ENCODE results near the gene TBXA2R.
"Not testable (repeated sequence)": the region's sequence is repeated elsewhere in the genome, so short reads cannot be mapped to it uniquely, and the experiment has no call there.

The TBXA2R gene

GRCh38 chr19:3606690-3607289, at the start of gene TBXA2R:
Gene TBXA2R (minus strand): TSS chr19:3606875. CDS start chr19:3600634, 6,241 bp downstream.
- DNase-seq, result peak in 5 of 6 experiments; percentile 33 to 49 (median 41)

- no peak for DNase-seq
Observed at GRCh38 chr19:3656073-3656746, 49.5 kb upstream of the TBXA2R start.

GRCh38 chr19:3655402-3656072, 48.9 kb upstream of the TBXA2R start:
- no peak for DNase-seq

DNA sequence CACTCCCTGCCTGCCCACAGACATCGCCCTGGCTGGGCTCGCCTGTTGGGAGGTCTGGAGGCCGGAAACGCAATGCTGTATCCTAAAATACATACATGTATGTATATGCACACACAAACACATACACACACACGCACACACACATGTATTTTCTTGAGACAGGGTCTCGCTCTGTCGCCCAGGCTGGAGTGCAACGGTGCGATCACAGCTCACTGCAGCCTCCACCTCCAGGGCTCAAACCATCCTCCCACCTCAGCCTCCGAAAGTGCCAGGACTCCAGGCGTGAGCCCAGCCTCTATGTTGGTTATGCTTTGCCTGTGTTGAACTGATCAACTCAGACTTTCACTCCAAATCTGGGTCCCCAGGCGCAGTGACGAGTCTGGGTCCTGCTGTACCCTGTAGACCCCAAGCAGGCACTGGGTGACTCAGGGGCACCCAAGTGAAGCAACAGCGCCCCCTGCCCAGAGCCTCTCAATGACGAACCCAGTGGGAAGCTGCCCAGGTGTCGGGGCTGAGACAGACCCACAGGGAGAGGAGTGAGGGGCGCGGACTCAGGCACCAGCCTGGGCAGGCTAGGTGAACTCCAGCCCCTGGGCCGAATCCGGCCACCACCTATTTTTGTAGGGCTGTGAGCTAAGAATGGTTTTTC, 47.3 kb upstream of the TBXA2R start:
- peak in 1 of 6 experiments; percentile 4 for DNase-seq

DNA sequence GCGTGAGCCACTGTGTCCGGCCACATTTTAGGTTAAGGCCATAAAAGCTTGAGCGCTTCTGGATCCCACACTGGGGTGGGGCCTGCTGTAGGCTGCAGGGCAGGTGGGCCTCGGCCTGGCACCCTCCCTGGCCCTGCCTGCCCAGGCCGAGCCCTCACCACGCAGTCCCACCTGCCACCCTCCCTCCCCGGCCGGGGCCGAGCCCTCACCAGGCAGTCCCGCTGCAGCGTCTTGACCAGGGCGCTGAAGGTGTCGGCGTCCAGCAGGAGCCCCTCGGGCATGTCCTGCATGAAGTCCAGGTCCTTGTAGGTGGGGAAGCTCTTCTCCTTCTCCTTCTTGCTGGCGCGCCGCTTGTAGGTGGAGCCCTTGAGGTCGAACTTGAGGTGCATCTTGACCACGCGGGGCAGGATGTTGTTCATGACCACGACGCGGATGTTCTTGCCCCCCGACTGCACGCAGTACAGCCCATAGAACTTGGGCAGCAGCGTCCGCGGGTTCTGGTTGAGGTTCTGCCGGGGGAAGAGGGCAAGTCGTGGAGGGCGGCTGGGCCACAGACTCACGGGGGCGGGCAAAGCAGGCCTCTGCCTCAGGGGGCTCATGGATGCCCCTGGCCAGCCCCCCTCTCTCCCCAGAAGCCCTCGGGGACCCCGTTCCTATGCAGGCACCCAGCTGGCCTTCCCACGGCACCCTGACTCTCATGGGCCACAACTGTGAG, 46.6 kb upstream of the TBXA2R start:
- no peak for DNase-seq

- DNase-seq, result no peak
Observed at GRCh38 chr19:3652422-3652821, 45.7 kb upstream of the TBXA2R start.

DNA sequence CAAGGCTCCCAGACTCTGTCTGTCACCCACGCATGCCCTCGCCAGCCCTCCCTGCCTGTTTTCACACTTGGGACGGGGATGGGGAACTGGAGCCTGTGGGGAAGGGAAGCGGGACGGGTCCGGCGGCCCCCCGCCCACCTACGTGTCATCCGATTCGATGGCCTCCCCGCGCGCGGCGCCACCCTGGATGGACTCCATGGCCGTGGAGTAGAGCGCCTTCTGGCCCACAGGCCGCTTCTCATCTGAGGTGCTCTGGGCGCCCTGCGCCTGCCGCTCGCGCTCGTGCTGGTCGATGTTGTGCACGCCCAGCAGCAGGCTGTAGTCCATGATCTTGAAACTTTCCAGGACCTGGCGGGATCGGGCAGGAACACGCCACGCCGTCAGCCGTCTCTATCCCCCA, 45.0 kb upstream of the TBXA2R start:
- DNase-seq, result no peak

DNA sequence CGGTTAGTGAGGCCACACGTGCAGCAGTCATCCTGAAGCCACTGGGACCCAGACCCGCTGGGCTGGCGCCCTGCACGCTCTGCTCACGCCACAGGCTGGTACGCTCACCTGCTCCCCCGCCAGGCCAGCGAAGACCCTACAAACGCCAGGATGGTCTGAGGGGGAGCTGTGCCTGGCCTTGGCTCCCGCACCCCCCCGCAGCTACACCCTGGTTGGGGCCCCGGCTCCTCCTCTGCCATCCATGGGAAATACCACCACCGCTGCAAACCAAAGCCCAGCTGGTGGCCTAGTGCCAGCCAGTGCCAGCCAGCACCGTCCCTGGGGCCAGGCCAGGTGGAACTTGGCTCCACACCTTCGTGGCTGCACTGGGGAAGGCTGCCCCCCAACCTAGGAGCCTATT, 43.2 kb upstream of the TBXA2R start:
- no peak for DNase-seq

- DNase-seq, result no peak
Observed at GRCh38 chr19:3648037-3648905, 41.6 kb upstream of the TBXA2R start.

GRCh38 chr19:3647102-3647501, 40.4 kb upstream of the TBXA2R start:
- not testable (repeated sequence) for DNase-seq

DNA sequence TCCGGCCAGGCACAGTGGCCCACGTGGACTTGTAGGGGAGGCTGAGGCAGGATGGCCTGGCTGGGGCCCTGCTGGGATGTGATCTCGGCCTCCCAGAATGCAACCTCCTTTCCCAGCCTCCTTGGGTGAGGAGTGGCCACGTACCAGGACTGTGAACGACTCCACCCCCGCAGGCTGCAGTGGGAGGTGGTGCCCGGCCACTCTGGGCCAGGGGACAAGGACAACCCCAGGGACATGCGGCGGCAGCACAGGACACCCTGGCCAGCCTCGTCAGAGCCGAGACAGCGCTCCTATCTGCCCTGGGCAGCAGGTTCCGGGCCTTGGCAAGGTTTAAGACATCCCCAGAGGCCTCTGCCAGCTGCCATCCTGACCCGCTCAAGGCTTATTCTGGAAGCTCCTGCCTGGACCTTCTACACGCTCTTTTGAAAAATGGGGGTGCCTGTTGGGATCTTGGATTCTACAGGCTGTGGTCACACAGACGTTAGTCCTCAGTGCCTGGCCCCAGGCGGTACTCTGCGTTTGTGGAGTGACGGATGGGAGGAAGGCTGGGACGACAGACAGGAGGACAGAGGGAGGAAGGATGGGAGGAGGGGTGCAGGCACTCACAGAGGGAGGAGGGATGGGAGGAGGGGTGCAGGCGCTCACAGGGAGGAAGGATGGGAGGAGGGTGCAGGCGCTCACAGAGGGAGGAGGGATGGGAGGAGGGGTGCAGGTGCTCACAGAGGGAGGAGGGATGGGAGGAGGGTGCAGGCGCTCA, 39.8 kb upstream of the TBXA2R start:
- no peak for DNase-seq

DNA sequence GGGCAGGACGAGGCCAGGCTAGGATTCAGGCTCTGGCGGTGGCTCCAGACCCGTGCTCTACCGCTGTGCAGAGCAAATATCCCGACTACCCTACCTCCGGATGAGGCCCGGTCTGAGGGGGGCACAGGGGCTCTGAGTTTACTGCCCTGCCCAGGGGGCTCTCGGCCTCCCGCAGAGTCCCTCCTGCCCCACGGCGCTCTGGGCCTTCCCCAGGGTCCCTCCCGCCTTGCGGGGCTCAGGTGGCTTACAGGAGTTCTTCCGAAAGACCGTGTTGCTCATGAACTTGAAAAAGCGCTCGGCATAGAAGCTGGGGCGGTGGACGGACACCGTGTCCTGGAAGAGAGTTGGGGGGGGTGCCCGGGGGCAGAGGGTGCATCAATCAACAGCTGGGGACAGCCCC, 39.1 kb upstream of the TBXA2R start:
- no peak for DNase-seq

DNA sequence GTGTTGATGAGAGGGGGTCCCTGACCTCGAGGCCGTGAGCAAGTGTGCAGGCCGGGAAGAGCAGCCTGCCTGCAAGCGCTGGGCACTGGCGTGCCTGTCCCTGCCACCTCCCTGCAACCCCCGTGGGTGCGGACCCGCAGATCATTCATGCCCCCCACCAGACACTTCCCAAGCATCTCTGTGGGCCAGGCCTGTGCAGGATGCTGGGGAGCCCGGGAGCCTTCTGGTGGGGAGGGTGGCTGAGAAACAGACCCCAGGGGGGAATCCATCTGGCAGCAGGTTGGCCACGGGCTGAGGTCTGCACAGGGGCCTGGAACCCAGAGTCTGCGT, 38.4 kb upstream of the TBXA2R start:
- no peak for DNase-seq

DNA sequence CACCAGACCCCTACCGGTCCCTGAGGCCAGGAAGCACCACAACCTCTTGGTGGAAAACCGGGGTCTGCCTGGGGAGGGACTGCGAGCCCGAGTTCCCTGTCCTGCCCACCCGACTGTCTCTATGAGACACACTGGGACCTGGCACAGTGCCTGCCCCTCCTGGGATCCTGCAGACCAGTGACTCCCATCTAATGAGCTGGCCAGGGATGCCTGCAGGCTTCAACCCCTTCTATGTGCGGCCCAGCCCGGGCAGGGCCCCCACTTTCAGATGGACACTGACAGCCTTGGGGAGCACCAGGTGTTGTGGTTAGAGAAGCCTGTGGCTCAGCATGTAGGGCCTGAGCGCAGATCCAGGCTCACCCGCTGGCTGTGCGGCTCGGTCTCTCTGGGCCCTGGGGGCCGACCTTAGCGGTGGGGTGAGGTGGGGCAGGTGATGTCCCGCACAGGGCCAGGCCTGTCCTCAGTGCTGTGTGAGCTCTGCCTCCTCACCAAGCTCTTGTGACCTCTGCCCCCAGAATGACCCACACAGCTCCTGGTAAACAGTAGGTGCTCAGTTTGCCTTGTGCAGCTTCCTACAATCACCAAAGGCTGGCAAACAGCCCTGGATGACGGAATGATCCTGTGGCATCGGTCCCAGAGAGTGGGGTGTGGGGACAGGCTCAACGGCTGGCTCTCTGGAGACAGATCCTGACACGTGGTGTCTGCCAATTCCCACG, 37.8 kb upstream of the TBXA2R start:
- no peak for DNase-seq

- no peak for DNase-seq
Observed at GRCh38 chr19:3643674-3644313, 37.1 kb upstream of the TBXA2R start.

DNA sequence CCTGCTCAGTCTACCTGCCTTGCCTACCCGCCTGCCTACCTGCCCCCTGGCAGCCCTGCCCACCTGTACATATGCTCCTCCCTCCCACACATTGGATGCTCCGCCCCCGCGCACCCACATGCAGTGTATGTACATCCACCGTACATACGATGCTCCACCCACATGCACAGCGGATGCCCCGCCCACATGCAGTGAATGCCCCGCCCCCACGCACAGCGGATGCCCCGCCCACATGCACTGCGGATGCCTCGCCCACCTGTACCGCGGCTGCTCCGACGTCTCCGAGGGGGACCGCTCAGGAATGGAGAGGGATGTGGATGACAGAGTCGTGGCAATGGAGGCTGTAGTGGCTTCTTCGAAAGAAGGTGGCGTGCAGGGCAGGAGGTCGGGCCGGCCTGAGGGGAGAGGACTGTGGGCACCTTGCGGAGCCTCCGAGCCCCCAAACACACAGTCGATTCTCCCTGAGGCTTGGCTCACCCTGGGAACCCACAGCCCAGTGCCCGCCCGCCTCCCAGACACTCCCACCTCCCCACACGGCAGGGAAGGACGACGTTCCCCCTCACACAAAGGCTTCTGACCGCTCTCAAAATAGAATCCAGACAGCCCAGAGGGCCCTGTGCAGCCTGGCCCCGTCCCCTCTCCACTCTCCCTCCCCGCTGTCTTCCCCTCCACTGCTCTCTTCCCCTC, 36.5 kb upstream of the TBXA2R start:
- DNase-seq, result no peak

DNA sequence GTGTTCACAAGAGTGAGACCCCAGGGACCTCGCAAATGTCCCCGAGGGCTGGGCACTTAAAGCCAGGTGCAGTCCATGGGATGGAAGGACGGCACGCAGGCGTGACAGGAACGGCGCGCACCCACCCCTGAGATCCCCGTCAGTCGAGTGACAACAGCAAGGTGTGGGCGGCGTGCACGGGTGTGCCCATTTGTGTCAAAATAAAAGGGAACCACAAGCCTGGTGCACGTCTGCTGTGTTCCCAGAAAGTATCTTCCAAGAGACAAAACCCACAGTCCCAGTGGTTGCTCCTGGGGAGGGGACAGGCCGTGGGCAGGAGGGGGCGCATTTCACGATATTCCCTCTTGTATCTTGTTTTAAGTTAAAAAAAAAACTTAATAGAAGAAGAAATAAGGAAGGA, 35.6 kb upstream of the TBXA2R start:
- DNase-seq, result no peak

- no peak for DNase-seq
Observed at GRCh38 chr19:3641515-3642269, 35.0 kb upstream of the TBXA2R start.

- no peak for DNase-seq
Observed at GRCh38 chr19:3639479-3639878, 32.8 kb upstream of the TBXA2R start.

Measured in stimulated activated naive CD4-positive, alpha-beta T cell (primary cell).